ENCODE data around the gene CLOCK.
"Not testable (repeated sequence)": the region's sequence is repeated elsewhere in the genome, so short reads cannot be mapped to it uniquely, and the experiment has no call there.

Gene CLOCK, protein sequence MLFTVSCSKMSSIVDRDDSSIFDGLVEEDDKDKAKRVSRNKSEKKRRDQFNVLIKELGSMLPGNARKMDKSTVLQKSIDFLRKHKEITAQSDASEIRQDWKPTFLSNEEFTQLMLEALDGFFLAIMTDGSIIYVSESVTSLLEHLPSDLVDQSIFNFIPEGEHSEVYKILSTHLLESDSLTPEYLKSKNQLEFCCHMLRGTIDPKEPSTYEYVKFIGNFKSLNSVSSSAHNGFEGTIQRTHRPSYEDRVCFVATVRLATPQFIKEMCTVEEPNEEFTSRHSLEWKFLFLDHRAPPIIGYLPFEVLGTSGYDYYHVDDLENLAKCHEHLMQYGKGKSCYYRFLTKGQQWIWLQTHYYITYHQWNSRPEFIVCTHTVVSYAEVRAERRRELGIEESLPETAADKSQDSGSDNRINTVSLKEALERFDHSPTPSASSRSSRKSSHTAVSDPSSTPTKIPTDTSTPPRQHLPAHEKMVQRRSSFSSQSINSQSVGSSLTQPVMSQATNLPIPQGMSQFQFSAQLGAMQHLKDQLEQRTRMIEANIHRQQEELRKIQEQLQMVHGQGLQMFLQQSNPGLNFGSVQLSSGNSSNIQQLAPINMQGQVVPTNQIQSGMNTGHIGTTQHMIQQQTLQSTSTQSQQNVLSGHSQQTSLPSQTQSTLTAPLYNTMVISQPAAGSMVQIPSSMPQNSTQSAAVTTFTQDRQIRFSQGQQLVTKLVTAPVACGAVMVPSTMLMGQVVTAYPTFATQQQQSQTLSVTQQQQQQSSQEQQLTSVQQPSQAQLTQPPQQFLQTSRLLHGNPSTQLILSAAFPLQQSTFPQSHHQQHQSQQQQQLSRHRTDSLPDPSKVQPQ

DNA sequence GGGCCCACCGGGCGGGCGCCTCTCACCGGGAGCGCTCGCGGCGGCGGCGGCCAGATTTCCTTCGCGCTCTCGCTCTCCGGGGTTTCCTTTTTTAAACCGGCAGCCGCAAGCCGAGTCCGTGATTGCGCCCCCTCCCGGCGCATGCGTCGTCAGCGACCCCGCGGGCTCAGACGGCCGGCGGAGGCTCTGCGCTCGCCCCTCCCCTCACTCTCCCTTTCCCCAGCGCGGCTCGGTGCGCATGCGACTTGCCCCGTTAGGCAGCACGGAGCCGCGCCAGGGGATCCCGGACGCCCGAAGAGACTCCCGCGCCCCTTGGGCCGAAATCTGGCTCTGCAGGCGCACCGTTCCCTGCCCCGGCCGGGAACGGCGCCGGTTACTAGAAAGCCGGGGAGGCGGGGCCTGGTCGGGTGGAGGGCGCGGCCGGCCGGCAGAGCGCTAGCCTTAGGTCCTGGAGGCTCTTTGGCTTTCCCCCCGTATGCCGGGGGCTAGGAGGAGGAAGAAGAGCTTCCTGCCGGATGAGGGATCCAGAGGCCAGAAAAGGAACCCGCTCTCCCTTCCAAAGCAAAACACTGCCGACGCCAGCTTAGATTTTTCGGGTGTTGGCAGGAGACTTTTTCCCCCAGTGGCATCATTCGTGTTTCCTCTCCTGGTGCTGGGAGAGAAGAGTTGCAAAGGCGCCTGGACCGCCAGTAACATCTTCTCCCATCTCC is at the start of gene CLOCK:
Gene CLOCK (minus strand): TSS at position 154 of the 710 bp plus-strand sequence. CDS start 64,124 bp downstream, outside the sequence.
- DNase-seq = peak; percentile 87

DNA sequence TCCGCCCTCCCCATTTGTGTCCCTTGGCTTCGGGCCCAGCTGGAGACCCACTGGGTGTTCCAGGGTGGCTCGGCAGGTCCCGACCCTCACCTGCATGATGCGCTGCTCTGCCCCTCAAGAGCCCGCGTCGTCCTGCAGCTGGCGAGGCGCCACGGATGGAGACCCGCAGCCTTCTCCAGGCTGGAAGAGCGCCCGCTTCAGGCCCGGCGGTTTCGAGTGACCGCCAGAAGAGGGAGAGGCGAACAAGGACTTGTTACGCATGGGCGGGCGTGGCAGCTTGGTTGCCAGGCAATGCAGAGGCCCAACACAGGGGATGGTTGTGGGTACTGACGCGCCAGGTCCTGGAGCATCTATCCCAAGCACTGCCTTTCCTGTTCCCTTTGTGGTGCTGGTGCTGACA is 45.3 kb upstream of the CLOCK start, which contains the start of gene PDCL2:
Gene PDCL2 (minus strand): TSS at position 232 of the 400 bp plus-strand sequence. CDS start 136 bp downstream, at position 96.
- no peak for DNase-seq

DNA sequence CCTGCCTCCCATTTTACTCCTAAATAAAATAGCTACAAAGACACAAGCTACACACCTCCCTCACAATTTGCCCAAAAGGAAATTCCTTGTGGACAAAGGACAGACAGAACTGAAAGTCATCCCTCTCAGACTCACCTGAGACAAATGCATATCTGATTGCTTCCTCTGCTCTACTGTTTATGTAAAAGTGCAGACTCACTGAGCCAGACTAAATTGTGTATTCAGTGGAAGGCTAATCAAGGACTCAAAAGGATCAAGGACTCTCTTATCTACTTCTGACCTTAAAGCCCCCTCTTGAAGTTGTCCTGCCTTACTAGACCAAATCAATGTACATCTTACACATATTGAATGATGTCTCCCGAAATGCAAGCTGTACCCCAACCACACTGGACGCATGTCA is 41.5 kb upstream of the CLOCK start:
- DNase-seq = no peak

DNA sequence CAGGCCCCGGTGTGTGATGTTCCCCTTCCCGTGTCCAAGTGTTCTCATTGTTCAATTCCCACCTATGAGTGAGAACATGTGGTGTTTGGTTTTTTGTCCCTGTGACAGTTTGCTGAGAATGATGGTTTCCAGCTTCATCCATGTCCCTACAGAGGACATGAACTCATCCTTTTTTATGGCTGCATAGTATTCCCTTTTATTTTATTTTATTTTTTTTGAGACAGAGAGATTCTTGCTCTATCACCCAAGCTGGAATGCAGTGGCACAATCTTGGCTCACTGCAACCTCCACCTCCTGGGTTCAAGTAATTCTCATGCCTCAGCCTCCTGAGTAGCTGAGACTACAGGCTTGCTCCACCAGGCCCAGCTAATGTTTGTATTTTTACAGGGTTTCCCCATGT is 36.1 kb upstream of the CLOCK start:
- not testable (repeated sequence) for DNase-seq

DNA sequence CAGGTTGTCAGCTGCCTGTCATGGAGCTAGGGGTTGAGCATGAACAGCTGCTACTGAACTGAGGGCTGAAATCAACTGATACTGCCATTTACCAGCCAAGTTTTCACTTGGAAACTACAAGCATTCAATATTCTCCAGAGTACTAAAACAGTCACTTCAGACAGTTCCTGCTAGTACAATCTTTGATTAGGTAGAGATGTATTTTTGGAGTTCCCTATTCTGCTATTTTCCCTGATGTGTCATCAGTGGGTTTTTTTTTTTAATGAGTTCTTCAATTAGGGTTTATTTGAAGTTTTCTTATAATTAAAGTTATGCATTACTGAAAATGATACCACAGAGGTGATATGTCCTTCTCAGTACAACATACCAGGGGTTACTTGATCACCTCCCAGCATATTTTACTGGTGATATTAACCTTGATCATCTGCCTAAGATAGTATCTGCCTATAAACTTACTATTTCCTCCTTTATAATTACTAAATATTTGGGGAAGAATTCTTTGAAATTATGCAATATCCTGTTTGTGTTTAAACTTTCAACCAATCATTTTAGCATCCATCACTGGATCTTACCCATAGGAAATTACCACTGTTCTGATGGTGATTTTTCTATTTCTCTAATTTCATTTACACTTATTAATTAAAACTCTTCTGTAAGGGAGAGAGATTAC is 31.8 kb upstream of the CLOCK start:
- no peak for DNase-seq

DNA sequence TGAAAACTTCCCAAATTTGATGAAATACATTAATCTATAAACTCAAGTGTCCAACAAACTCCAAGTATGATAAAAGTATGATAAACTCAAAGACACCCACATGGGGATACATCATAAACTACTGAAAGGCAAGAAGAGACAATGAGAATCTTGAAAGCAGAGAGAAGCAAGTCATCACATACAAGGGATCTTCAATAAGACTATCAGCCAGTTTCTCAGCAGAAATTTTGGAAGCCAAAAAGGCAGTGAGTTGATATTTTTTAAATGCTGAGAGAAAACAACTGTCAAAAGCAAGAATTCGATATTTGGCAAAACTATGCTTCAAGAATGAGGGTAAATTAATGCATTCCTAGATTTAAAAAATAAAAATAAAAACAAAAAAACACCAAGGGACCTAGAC is 28.8 kb upstream of the CLOCK start:
- DNase-seq = no peak

DNA sequence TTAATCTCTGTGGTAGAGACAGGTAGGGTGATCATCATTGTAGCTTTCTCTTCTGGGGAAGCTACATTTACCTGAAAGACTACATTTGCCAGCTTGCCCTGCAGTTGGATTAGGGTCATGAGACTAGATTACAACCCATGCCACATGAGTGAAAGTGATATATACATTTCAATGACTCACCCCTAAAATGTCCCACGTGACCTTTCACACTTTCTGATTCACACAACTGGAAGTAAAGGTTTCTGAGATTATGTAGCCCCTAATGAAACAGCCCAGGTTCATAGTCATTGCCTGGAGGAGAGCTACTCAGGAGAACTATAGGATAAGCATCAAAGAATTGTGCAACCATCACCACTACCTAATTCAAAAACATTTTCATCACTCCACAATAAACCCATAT is 27.5 kb upstream of the CLOCK start:
- DNase-seq = no peak

DNA sequence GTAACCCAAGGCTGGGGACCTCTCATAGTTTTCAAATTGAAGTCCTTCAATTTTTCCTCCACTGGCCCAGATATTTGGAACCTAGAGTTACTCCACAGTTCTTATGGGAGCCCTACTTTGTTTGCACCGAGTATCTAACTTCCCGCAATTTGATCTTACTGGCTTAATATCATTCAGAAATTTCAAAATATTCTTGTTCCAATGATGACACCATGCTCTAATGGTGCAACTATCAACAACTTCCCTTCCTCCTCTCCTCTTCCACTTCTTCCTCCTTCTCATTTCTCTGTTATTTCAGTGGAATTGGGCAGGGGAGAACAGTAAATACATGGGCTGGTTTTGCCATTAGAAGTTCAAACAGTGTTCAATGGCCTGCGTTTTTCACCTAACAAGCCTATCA is 25.1 kb upstream of the CLOCK start:
- no peak for DNase-seq

DNA sequence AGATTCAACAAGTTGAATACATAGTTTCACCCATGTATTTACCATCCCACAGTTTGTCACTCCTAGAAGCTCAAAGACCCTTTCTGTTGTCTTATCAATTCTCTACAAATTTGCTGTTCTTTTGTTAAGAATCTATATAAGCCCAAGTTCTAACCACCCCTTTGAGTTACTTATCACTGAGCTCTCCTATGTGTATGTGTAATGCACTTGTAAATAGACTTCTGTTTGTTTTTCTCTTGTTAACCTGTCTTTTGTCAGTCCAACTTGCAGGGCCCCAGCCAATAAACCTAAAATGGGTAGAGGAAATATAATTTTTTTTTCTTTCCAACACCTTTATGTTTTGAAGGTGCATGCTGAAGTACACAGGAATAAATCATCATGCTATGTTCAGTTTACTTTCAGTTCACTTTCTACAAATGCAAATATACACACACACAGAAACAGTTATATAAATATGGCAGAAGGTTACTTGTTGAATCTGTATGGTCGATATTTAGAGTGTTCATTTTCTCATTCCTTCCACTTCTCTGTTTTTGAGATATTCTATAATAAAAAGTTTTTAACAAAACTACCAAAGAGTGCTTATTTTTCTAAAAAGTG is 22.3 kb upstream of the CLOCK start:
- no peak for DNase-seq

DNA sequence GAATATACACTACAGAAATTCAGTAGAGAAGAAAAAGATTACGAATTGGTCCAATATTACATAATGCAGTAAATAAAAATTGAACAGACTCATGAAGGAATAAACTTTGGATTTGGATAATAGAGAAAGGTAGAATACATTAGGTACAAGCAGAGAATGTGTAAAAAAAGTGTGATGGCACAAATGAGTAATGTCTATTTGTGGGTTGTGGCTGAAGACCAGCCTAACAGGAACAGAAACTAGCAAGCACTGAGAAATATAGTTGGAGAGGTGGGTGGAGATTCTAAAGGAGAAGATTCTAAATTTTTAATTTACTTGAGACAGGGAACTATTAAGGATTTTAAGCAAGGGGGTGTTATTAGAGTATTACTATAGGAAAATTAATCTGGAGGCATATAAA is 15.2 kb upstream of the CLOCK start:
- no peak for DNase-seq

DNA sequence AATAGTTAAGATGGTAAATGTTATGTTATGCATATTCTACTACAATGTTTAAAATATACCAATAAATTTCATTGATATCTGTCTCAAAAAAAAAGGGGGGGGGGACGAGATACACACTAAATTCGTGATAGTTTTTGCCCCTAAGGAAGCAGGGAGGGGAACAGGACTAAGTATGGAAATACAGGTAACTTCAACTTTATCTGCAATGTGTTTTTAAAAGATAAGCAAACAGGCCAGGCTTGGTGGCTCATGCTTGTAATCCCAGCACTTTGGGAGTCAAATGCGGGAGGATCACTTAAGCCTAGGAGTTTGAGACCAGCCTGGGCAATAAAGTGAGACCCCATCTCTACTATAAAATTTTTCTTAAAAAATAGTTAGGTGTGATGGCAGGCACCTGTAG is 13.4 kb upstream of the CLOCK start:
- DNase-seq = no peak

DNA sequence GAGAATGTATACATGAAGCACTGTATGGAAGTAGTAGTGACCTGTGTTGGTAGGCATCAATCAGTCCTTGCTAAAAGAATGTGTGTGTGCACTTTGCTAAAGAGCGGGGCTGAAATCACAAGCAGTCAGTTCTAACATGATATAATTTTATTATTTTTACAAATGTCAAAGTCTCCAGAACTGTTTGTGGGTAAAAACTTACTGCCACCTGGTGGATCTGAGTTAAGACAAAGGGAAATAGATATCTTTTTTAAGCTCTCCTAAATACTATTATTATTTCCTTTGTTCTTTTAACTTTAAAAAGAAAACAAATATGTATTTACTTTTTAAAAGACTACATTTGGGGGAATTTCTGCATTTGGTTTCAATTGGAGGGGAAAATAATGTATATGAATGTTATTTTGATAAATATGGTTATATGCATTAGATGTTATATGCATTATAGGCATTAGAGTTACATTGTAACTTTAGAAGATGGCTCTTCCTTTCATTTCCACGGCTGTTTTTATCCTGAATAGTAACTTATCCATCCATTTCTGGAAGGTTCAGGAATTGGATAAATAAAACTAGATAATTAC is 7.8 kb upstream of the CLOCK start:
- DNase-seq = no peak

DNA sequence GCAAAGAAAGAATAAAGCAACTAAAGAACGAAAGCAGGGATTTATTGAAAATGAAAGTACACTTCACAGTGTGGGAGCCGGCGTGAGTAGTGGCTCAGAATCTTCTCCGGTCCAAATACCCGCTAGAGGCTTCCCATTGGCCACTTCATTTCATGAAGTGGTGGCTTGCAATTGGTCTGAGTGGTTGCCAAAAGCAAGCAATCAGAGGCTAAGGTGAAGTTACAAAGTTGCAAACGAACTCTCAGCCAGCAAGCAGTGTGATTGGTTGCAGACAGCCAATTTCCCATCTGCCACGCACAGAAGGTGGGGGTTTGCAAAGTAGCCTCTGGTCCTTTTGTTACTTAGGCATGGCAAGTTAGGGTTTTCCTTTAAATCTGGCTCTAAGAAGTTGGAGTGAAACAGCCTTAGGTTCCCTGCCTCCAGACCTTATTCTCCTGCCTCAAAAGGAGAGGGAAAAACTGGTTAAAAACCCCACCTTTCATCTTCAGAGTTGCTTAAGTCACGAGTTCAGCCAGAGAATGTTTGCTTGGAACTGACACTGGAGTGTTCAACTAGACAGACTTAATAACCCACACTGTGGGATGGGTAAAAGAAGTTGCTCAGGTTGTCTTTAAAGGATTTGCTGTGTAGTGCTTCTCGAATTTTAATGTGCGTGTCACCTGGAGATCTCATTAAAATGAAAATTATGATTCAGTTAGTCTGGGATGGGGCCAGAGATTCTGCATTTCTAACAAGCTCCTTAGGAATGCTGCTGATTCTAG is 6.9 kb upstream of the CLOCK start:
- DNase-seq = no peak

DNA sequence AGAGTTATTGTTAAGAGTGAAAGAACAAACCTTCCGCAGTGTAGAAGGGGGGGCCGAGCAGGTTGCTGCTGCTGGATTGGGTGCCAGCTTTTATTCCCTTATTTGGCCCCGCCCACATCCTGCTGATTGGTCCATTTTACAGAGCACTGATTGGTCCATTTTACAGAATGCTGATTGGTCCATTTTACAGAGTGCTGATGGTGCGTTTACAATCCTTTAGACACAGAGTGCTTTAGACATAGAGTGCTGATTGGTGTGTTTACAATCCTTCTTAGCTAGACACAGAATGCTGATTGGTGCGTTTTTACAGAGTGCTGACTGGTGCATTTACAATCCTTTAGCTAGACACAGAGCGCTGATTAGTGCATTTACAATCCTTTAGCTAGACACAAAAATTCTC is 5.3 kb upstream of the CLOCK start:
- not testable (repeated sequence) for DNase-seq

DNA sequence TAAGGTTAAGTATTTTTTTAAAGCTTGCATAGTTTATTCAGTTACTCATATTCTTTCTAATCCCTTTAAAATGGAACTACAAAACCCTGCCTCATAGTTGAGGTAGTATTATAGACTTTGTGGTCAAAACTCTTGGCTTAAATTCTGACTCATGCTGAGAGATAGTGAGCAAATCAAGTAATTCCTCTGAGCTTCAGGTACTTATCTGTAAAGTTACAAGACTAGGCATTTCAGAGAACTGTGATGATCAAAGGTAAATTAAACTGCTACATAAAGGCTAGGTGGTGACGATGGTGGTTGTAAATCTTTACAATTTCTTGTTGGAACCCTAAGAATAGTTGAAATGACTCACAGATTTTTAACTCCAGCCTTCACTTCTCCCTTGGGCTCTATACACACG is 3.2 kb upstream of the CLOCK start:
- DNase-seq = no peak

DNA sequence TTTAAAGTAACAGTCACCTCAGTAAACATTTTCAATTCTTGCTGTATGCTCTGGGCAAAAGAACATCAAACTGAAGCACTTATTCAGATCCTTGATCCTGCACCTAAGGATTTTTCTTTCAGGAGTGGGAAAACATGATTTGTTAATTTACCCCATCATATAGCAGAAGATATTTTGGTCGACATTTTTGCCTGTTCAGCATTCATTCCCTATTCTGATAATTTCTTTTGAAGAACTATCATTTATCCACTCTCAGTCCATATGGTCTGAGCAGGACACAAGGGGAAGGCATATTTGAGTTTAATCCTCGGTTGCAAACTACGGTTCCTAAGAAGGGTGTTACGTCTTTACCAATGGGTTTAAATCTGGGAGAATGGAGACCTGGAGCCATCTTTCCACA is 1.2 kb upstream of the CLOCK start:
- no peak for DNase-seq

DNA sequence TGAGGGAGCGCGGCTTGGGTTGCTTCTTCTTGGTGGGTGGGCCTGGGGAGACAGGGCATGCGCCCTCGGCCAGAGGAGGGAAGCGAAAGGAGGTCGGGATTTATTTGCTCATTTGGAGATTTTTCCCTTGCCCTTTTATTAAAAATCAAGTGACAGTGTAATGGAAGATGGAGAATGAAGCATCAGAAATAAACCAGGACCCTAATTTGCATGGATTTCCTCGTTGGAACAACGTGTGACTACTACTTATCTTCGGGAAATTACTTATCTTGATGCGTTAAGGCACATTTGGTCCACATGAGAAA is 709 bp upstream of the CLOCK start:
- no peak for DNase-seq

DNA sequence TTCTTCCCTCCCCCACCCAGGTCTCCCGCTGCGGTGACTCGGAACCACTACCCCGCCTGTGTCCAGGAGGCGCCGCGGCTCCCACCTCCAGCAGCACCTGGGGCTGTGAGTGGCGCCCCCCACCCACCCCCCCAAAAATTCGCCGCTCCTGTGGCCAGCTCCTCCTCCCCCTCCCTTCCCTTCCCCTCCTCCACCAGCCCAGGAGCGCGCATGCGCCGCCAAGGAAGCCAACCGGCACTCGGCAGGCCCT is 278 bp downstream of the CLOCK start:
- no peak for DNase-seq

DNA sequence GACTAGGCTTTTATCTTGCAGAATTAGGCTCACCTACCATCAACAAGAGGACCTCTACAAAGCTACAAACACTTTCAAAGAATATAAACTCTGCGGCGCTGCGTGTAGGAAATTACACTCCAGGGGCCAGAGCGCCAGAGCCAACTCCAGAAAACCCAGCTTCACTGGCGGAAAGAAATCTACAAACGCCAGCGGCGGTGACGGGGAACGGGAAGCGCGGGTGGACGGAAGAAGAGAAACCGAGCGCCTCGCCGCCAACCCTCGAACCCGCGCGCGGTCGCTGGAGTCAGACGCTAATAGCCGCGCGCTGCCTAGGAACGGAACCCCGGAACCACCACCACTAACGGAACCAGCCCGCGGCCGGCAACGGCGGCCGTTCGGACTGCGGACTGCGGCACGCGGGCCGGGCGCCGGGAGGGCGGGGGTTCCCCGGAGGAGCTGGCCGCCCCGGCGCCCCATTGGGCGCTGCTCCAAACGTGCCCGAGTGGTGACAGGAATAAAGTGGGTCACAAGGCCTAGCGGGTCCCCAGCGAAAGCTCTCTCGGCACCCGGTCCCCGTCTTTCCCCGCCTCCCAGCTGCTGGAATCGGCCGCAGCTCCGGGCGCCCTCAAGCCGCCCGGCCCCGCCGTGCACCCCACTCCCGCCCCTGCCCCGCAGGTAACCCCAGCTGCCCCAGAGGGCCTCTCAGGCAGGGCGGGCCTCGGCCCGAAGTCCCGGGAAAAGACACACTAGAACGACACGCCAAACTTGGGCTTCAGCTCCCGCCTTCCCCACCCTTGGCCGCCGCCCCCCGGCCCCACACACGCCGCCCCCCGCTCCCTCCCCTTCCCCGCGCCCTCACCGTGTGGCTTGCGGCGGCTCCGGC is 836 bp downstream of the CLOCK start:
- peak; percentile 65 for DNase-seq

DNA sequence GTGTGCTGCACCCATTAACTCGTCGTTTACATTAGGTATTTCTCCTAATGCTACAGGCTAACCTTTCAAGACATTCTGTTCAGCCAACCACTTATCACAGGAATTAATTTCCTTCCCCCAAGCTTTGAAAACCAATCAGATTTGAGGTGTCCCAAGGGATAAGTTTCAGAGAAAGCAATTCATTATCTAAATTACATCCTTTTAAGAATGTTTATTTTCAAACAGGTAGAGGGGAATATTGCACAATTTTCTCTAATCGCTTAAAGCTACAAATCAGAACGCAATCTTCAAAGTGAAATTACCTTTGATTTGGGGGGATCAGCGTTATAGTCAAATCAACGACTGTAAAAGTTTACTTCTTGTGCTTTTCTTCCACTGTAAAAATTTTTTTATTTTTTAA is 1.6 kb downstream of the CLOCK start:
- no peak for DNase-seq

DNA sequence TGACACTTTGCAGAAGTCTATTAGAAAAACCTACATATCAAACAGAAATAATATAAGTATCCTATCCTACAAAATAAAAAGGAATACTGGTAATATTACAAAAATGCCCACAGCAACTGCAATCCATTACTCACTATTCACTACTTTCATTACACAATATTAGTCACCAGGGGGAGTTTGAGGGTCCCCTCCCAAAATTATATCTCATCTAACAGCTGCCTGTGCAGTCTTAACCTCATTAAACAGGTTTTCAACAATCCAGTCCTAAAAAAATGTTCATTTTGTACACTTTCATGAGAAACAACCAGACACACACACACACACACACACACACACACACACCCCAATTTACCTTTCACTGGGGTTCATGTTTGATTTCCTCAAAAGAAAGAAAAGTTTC is 2.9 kb downstream of the CLOCK start:
- DNase-seq = no peak

All from activated CD4-positive, CD25-positive, alpha-beta regulatory T cell treated with anti-CD3 and anti-CD28 coated beads, Interleukin-2, amount 50 U/mL, for 72 hours (primary cell).